ENCODE data around the gene NEK8.
"Not testable (repeated sequence)": the region's sequence is repeated elsewhere in the genome, so short reads cannot be mapped to it uniquely, and the experiment has no call there.

The NEK8 gene

GRCh38 chr17:28726627-28727491, 1.7 kb upstream of the NEK8 start:
- Histone ChIP-seq H3K9me3 (ENCODE audit: insufficient read depth, low read depth, low read length) (no peaks in the 10 kb centered on the region), H3K27ac (ENCODE audit: low read depth, low read length) (peak overlapping the region; percentile 98), H3K9ac (ENCODE audit: low read depth, low read length) (peak overlapping the region; percentile 82), H3K4me3 (ENCODE audit: low read length) (peak overlapping the region; percentile 78), H3K4me1 (ENCODE audit: insufficient read depth, low read length) (peaks cover 12% of the 10 kb centered on the region; the same call in 1 of the 2 replicates), H3K27me3 (ENCODE audit: insufficient read depth, low read length) (no peaks in the 10 kb centered on the region), H3K36me3 (ENCODE audit: insufficient read depth, low read length) (peaks cover 33% of the 10 kb centered on the region)
- under 1% methylated on average over 57 of the region's 57 CpGs for WGBS

DNA sequence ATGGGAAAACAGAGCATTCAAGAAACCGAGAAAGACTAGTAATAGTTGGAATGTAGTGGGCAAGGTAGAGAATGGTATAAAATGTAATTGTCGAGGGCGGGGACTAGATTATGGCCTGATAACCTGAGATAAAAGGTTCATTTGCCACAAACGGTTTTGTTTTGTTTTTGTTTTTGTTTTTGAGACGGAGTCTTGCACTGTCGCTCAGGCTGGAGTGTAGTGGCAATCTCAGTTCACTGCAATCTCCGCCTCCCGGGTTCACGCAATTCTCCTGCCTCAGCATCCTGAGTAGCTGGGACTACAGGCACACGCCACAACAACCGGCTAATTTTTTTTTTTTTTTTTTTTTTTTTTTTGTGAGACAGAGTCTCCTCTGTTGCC, 1.4 kb downstream of the NEK8 start:
- Histone ChIP-seq H3K4me1 (ENCODE audit: insufficient read depth, low read length) (no peaks in the 10 kb centered on the region), H3K27ac (ENCODE audit: low read depth, low read length) (no peak overlapping the region), H3K27me3 (ENCODE audit: insufficient read depth, low read length) (no peaks in the 10 kb centered on the region), H3K4me3 (ENCODE audit: low read length) (no peak overlapping the region), H3K9ac (ENCODE audit: low read depth, low read length) (no peak overlapping the region), H3K36me3 (ENCODE audit: insufficient read depth, low read length) (peaks cover 12% of the 10 kb centered on the region), H3K9me3 (ENCODE audit: insufficient read depth, low read depth, low read length) (no peaks in the 10 kb centered on the region)
- 95% methylated on average over 11 of the region's 11 CpGs for WGBS

- Histone ChIP-seq H3K9me3 (ENCODE audit: insufficient read depth, low read depth, low read length) (no peaks in the 10 kb centered on the region), H3K27me3 (ENCODE audit: insufficient read depth, low read length) (no peaks in the 10 kb centered on the region), H3K4me1 (ENCODE audit: insufficient read depth, low read length) (no peaks in the 10 kb centered on the region), H3K27ac (ENCODE audit: low read depth, low read length) (no peak overlapping the region), H3K4me3 (ENCODE audit: low read length) (no peak overlapping the region), H3K36me3 (ENCODE audit: insufficient read depth, low read length) (peaks cover 23% of the 10 kb centered on the region), H3K9ac (ENCODE audit: low read depth, low read length) (no peak overlapping the region)
- 90% methylated on average over 1 of the region's 1 CpG for WGBS
Measured at GRCh38 chr17:28733346-28733745, 4.8 kb downstream of the NEK8 start.

GRCh38 chr17:28734712-28735241, 6.2 kb downstream of the NEK8 start:
- Histone ChIP-seq H3K9me3 (ENCODE audit: insufficient read depth, low read depth, low read length) (no peaks in the 10 kb centered on the region), H3K27me3 (ENCODE audit: insufficient read depth, low read length) (no peaks in the 10 kb centered on the region), H3K9ac (ENCODE audit: low read depth, low read length) (no peak overlapping the region), H3K27ac (ENCODE audit: low read depth, low read length) (no peak overlapping the region), H3K4me1 (ENCODE audit: insufficient read depth, low read length) (no peaks in the 10 kb centered on the region), H3K36me3 (ENCODE audit: insufficient read depth, low read length) (peaks cover 31% of the 10 kb centered on the region), H3K4me3 (ENCODE audit: low read length) (no peak overlapping the region)
- 93% methylated on average over 10 of the region's 10 CpGs for WGBS

- Histone ChIP-seq H3K4me1 (ENCODE audit: insufficient read depth, low read length) (no peaks in the 10 kb centered on the region), H3K4me3 (ENCODE audit: low read length) (no peak overlapping the region), H3K27ac (ENCODE audit: low read depth, low read length) (no peak overlapping the region), H3K9me3 (ENCODE audit: insufficient read depth, low read depth, low read length) (no peaks in the 10 kb centered on the region), H3K9ac (ENCODE audit: low read depth, low read length) (no peak overlapping the region), H3K27me3 (ENCODE audit: insufficient read depth, low read length) (no peaks in the 10 kb centered on the region), H3K36me3 (ENCODE audit: insufficient read depth, low read length) (peaks cover 31% of the 10 kb centered on the region)
- WGBS = 91% methylated on average over 5 of the region's 5 CpGs
Measured at GRCh38 chr17:28735242-28735722, 6.7 kb downstream of the NEK8 start.

DNA sequence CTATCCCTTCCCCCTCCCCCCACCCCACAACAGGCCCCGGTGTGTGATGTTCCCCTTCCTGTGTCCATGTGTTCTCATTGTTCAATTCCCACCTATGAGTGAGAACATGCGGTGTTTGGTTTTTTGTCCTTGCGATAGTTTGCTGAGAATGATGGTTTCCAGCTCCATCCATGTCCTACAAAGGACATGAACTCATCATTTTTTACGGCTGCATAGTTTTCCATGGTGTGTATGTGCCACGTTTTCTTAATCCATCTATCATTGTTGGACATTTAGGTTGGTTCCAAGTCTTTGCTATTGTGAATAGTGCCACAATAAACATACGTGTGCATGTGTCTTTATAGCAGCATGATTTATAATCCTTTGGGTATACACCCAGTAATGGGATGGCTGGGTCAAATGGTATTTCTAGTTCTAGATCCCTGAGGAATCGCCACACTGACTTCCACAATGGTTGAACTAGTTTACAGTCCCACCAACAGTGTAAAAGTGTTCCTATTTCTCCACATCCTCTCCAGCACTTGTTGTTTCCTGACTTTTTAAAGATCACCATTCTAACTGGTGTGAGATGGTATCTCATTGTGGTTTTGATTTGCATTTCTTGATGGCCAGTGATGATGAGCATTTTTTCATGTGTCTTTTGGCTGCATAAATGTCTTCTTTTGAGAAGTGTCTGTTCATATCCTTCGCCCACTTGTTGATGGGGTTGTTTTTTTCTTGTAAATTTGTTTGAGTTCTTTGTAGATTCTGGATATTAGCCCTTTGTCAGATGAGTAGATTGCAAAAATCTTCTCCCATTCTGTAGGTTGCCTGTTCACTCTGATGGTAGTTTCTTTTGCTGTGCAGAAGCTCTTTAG, 7.6 kb downstream of the NEK8 start:
- not testable (repeated sequence) for H3K4me1 ChIP-seq (ENCODE audit: insufficient read depth, low read length); H3K9ac ChIP-seq (ENCODE audit: low read depth, low read length); H3K27ac ChIP-seq (ENCODE audit: low read depth, low read length); H3K9me3 ChIP-seq (ENCODE audit: insufficient read depth, low read depth, low read length); H3K4me3 ChIP-seq (ENCODE audit: low read length); H3K27me3 ChIP-seq (ENCODE audit: insufficient read depth, low read length)
- H3K36me3 ChIP-seq (ENCODE audit: insufficient read depth, low read length) = peaks cover 35% of the 10 kb centered on the region
- 98% methylated on average over 4 of the region's 8 CpGs for WGBS

GRCh38 chr17:28737316-28737715, 8.7 kb downstream of the NEK8 start:
- Histone ChIP-seq H3K9me3 (ENCODE audit: insufficient read depth, low read depth, low read length) (no peaks in the 10 kb centered on the region), H3K27ac (ENCODE audit: low read depth, low read length) (no peak overlapping the region), H3K27me3 (ENCODE audit: insufficient read depth, low read length) (no peaks in the 10 kb centered on the region), H3K9ac (ENCODE audit: low read depth, low read length) (no peak overlapping the region), H3K36me3 (ENCODE audit: insufficient read depth, low read length) (peaks cover 35% of the 10 kb centered on the region), H3K4me1 (ENCODE audit: insufficient read depth, low read length) (no peaks in the 10 kb centered on the region), H3K4me3 (ENCODE audit: low read length) (no peak overlapping the region)
- WGBS = 97% methylated on average over 12 of the region's 12 CpGs

DNA sequence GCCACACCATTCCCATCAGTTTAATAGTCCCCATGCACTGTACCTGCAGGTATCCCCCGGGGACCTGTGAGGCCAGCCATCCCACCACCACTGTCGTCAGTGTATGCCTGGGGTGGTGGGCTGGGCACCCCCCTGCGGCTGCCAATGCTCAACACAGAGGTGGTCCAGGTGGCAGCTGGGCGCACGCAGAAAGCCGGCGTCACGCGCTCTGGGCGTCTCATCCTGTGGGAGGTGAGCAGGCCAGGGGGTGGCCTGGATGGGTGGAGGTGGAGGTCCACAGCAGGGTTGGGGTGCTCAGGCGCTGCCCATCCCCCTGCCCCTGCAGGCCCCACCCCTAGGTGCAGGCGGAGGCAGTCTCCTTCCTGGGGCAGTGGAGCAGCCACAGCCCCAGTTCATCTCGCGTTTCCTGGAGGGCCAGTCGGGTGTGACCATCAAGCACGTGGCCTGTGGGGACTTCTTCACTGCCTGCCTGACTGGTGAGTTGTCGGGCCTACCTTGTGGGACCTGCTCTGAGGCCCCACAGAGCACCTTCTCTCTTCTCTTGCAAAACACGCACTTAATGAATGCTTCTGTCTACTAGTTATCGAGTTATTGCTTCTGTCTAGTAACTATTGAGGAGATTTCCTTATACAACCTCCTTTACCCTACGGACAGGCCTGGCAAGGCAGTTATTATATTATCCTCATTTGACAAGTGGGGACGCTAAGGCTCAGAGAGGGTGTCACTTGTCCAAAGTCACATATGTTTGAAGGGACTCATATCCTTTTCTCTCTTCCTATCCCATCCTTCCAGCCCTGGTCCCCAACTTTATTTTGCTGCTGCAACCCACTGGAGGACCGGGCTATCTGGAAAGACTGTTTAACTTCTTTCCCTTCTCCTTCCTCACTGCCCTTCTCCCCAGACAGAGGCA, 9.4 kb downstream of the NEK8 start:
- whole genome bisulfite sequencing = 96% methylated on average over 22 of the region's 22 CpGs
- no peaks in the 10 kb centered on the region for H3K9me3 ChIP-seq (ENCODE audit: insufficient read depth, low read depth, low read length)
- no peaks in the 10 kb centered on the region for H3K27me3 ChIP-seq (ENCODE audit: insufficient read depth, low read length)
- H3K9ac ChIP-seq (ENCODE audit: low read depth, low read length) = no peak overlapping the region
- H3K4me3 ChIP-seq (ENCODE audit: low read length) = no peak overlapping the region
- no peaks in the 10 kb centered on the region for H3K4me1 ChIP-seq (ENCODE audit: insufficient read depth, low read length)
- H3K36me3 ChIP-seq (ENCODE audit: insufficient read depth, low read length) = peaks cover 35% of the 10 kb centered on the region
- no peak overlapping the region for H3K27ac ChIP-seq (ENCODE audit: low read depth, low read length)

GRCh38 chr17:28738680-28739384, 10.2 kb downstream of the NEK8 start:
- H3K9ac ChIP-seq (ENCODE audit: low read depth, low read length) = no peak overlapping the region
- H3K27me3 ChIP-seq (ENCODE audit: insufficient read depth, low read length) = no peaks in the 10 kb centered on the region
- H3K27ac ChIP-seq (ENCODE audit: low read depth, low read length) = no peak overlapping the region
- H3K4me1 ChIP-seq (ENCODE audit: insufficient read depth, low read length) = no peaks in the 10 kb centered on the region
- no peaks in the 10 kb centered on the region for H3K9me3 ChIP-seq (ENCODE audit: insufficient read depth, low read depth, low read length)
- H3K4me3 ChIP-seq (ENCODE audit: low read length) = no peak overlapping the region
- WGBS = 93% methylated on average over 9 of the region's 10 CpGs
- H3K36me3 ChIP-seq (ENCODE audit: insufficient read depth, low read length) = peaks cover 33% of the 10 kb centered on the region
